Fibroblast of the aortic adventitia (primary cell): ENCODE results near the gene ALG2. TPM values are rescaled to one million over a fixed set of nuclear protein-coding genes. Genes with fewer than 3 reads are reported as not detected.

Source experiments
- DNase-seq: peaks from one replicate; pipeline ENCODE4 v3.0.0-alpha.2; 2010; ENCODE audit warnings: low read depth
- H3K4me3 ChIP-seq: 2 replicates; pipeline ENCODE4 v1.5.1; 2011; ENCODE audit warnings: low read depth, mild to moderate bottlenecking, control low read depth, low read length, moderate library complexity
- small RNA-seq: library from RNA; depleted of rRNA; stranded (forward); fragments of <200 nt; gene quantifications from one replicate; pipeline ENCODE3, GENCODE V24; 2012
- total RNA-seq: library from RNA; depleted of rRNA; stranded (reverse); fragments of >200 nt; gene quantifications from 2 replicates; pipeline ENCODE4 v1.2.3, GENCODE V29; 2012; ENCODE audit warnings: low replicate concordance
- TF ChIP-seq, protein P1 (sequence below): IDR thresholded peaks from 2 replicates; pipeline ENCODE4 v1.5.1; 2011; ENCODE audit warnings: mild to moderate bottlenecking, low read length, control low read depth, inconsistent platforms; ENCODE audit not compliant: insufficient read depth

The ALG2 gene
- total RNA-seq, 1 donor = 44.3 TPM

DNA sequence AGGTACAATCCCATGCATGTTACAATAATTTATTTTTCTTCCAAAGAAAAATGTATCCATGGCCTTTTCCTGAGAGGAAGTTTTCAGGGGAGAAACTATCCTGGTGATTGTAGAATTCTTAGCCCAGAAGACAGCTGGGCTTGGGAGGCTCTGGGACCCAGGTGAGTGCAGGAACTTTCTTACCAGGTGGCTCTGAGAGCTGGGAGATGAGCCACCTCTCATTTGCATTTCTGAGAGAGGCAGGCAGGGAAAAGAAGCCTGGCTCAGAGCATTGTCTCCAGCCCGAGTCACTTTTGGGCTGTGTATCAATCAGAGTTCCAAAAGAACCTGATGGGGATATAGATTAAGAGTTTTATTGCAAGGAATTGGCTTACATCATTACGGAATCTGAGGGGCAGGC lies 52.7 kb downstream of the ALG2 start:
- no peak overlapping the region for H3K4me3 ChIP-seq
- no peak for DNase-seq
- TF ChIP-seq, protein P1, sequence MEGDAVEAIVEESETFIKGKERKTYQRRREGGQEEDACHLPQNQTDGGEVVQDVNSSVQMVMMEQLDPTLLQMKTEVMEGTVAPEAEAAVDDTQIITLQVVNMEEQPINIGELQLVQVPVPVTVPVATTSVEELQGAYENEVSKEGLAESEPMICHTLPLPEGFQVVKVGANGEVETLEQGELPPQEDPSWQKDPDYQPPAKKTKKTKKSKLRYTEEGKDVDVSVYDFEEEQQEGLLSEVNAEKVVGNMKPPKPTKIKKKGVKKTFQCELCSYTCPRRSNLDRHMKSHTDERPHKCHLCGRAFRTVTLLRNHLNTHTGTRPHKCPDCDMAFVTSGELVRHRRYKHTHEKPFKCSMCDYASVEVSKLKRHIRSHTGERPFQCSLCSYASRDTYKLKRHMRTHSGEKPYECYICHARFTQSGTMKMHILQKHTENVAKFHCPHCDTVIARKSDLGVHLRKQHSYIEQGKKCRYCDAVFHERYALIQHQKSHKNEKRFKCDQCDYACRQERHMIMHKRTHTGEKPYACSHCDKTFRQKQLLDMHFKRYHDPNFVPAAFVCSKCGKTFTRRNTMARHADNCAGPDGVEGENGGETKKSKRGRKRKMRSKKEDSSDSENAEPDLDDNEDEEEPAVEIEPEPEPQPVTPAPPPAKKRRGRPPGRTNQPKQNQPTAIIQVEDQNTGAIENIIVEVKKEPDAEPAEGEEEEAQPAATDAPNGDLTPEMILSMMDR = no peak

GRCh38 chr9:99167694-99168093 lies 54.0 kb downstream of the ALG2 start:
- TF ChIP-seq, protein P1 = no peak
- no peak overlapping the region for H3K4me3 ChIP-seq
- no peak for DNase-seq

DNA sequence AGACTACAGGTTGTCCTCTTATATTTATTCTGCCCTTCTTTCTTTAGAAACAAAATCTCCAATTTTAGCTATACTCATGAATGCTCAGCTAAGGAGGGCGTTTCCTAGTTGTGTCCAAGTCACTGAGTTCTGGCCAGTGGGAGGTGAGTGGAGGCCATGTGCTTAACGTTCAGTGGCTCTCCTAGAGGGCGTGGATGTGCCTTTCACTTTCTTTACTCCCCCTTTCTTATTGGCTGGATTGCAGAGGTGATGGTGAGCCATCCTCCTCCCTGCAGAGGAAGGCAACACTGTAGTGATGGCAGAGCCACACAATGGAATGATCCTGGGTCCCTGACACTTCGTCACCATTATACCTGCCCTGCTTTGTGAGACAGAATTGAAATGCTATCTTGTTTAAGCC lies 54.6 kb downstream of the ALG2 start:
- TF ChIP-seq, protein P1 = no peak
- DNase-seq = no peak
- H3K4me3 ChIP-seq = no peak overlapping the region

Small RNA genes lying within 50 kb of the gene (small RNA-seq; reads per million reads assigned to genes)
- gene RN7SL794P = not detected

Other genes with a start within 250 kb of the ALG2 start
- gene TGFBR1, start 116.8 kb downstream of the ALG2 start, total RNA-seq = 20.1 and 28.8 TPM in 2 replicates
- 20.3 and 155 TPM in 2 replicates for gene SEC61B, start 340 bp upstream of the ALG2 start, total RNA-seq